G401.6 (cell line): ENCODE measurements around the gene OR52N4.
A peak's percentile ranks its signal among the peaks of the same experiment; 100 is the strongest.
"Not testable (repeated sequence)": the region's sequence is repeated elsewhere in the genome, so short reads cannot be mapped to it uniquely, and the experiment has no call there.

Experiments used
- FAIRE-seq: peaks from 2 replicates; lab custom pipeline; 2012; peaks lifted over from hg19 to GRCh38; lab: Jason Lieb, UNC

OR52N4 gene

DNA sequence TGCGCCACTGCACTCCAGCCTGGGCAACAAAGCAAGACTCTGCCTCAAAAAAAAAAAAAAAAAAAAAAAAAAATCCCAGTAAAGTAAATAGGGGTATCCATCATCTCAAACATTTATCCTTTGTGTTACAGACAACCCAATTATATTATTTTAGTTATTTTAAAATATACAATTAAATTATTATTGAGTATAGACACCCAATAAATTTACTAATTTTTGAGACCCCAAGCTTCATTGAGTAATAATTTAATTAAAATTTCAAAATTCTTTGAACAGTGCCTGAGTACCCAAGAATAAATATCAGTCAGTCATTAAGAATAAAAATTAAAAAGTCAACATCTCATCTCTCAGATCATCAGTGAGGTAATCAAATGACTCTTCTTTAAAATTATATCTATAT lies at the start of gene OR52N4:
Gene OR52N4 (plus strand): TSS at position 301 of the 400 bp plus-strand sequence. CDS start 498 bp downstream, outside the sequence.
- no peak for FAIRE-seq

DNA sequence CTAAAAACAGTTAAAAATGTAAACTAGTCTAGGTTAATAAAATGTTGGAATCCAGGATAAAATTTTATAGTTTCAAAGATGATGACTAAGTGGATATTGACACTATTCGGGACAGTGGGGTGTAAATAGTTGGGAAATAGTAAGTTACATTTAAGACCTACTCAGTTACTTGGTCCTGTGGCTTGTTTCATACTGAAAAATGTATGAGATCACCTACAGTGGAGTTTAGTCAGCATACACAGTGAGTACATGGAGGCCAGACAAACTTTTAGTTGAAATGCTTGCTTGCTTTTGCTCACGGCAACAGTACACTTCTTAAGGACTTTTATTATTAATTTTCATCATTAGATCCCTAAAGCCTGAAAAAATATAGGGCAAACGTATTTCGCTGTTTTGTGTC lies 48.4 kb upstream of the OR52N4 start:
- no peak for FAIRE-seq

GRCh38 chr11:5712507-5712906 lies 41.5 kb upstream of the OR52N4 start:
- peak; percentile 71 for FAIRE-seq

DNA sequence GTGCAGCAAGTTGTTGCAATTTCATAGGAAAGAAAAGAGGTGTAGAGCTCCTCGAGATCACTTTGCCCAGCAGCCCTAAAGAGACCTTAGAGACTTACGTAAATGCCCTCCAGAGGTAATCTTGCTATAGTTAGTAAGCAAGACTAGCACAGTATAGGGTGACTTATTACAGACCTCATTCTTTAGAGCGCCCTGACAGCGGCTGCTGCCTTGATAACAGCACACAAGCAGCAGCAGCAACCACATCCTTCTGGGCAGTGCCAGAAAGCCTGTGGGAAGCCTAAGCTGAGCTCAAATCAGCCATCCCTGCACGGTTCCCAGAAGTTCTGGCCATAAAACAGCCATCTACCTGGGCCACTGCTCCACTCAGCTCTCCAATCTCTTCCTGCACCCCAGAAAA lies 40.3 kb upstream of the OR52N4 start:
- FAIRE-seq, result no peak

DNA sequence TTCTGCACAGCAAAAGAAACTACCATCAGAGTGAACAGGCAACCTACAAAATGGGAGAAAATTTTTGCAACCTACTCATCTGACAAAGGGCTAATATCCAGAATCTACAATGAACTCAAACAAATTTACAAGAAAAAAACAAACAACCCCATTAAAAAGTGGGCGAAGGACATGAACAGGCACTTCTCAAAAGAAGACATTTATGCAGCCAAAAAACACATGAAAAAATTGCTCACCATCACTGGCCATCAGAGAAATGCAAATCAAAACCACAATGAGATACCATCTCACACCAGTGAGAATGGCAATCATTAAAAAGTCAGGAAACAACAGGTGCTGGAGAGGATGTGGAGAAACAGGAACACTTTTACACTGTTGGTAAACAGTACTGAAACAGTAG lies 37.5 kb upstream of the OR52N4 start:
- not testable (repeated sequence) for FAIRE-seq

- FAIRE-seq, result no peak
These were observed 34.1 kb upstream of the OR52N4 start for GRCh38 chr11:5719703-5720495.

DNA sequence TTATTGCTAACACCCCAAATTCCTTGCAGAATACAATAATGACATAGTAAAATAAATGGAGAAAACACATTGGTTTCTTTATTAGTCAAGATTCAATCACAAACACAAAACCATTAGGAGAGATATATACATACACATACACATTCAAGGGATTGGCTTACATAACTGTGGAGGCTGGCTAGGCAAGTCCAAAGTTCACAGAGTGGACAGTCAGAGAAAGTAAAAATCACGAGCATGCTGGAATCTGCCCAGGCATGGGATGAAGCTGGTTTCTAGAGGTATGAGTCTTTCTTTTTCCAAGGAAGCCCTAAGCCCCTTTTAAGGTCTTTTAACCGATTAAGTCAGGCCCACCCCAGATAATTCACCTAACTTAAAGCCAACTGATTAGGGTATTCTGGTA lies 31.4 kb upstream of the OR52N4 start:
- no peak for FAIRE-seq

GRCh38 chr11:5726351-5726750 lies 27.7 kb upstream of the OR52N4 start:
- no peak for FAIRE-seq

DNA sequence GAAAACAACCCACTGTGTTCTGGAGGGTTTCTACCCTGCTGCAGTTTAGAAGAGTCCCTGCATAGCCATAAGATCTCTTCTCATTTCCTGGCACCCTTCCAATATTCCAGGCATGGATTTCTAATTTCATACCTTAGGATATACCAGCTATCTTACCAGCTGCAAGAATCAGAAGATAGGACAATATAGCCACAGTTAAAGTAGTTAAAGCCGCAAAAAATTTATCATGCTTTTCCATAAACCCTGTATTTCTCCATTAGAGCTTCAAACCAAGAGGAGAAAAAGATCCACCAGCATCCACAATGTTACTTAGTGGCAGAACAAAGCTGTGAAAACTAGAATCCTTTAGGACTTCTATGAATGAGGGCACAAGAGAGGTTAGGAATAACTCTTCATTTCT lies 26.4 kb upstream of the OR52N4 start:
- FAIRE-seq, result no peak

GRCh38 chr11:5736396-5736795 lies 17.6 kb upstream of the OR52N4 start, which contains the start of gene OR56B1:
TSS of gene OR56B1 (plus strand) at chr11:5736448. CDS start at chr11:5736517, 69 bp downstream.
- FAIRE-seq, result no peak

- FAIRE-seq, result no peak
These were observed 17.0 kb upstream of the OR52N4 start for GRCh38 chr11:5737091-5737490.

- no peak for FAIRE-seq
These were observed 16.2 kb upstream of the OR52N4 start for GRCh38 chr11:5737670-5738392.

- no peak for FAIRE-seq
These were observed 15.6 kb upstream of the OR52N4 start for GRCh38 chr11:5738431-5738830.

DNA sequence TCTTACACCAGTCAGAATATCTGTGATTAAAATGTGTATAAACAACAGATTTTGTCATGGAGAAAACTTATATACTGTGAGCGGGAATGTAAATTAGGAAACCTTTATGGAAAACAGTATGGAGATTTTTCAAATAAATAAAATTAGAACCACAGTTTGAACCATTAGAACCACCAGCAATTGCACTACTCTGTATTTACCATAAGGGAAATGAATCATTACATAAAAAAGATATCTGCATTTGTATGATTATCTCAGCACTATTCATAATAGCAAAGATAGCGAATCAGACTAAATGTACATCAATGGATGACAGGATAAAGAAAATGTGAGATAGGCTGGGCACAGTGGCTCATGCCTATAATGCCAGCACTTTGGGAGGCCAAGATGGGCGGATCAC lies 7.4 kb upstream of the OR52N4 start:
- FAIRE-seq, result no peak

DNA sequence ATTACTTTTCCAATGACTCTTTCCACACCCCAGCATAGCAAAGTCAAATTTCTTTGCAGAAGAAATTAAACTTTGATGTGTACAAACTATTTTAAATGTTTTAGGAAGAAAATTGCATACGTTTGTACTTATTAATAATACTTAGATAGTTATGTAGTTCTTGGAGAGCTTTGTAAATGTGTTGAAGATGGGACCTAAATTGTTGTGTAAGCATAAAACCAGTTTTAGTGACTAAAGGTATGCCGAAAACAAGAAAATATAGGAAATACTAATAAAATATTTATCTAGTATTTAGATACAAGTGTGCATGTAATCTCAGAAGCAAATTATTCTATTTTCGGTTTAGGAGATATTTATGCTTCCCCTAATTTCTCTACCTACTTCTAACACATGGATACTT lies 4.2 kb upstream of the OR52N4 start:
- FAIRE-seq, result no peak

DNA sequence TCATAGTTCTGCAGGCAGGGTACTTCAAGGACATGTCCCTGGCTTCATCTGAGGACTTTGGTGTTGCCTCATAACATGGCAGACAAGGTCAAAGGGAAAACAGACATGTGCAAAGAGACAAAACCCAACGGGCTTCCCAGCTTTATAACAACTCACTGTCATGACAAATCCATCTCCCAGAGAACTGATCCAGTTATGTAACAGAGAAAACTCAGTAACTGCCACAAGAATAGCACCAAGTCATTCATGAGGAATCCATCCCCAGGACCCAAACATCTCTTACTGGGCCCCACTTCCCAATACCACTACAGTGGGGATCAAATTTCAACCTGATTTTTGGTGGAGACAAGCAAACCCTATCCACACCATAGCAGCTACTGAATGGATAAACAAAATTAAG lies 13.0 kb downstream of the OR52N4 start:
- FAIRE-seq, result no peak

DNA sequence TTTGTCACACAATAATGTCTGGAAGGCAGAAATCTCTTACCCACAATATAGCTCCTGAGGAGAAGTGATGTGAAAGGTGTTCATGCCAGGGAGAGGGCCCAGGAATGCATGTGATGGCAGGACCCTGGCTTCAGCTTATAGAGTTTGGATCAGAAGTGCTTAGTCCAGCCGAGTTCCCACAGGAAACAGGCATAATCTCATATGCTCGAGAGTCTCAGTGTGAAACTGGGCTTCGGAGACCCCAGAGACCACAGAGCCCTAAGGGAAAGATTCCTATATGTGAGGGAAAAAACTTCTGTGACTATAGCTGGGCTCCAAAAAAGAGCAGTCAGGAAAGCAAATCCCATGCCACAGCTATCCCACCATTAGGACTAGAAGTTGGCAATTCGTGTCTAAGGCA lies 29.2 kb downstream of the OR52N4 start, which contains the start of gene OR52N5:
Gene OR52N5 (minus strand): TSS at position 101 of the 400 bp plus-strand sequence. CDS start 4,721 bp downstream, outside the sequence.
- FAIRE-seq, result no peak

DNA sequence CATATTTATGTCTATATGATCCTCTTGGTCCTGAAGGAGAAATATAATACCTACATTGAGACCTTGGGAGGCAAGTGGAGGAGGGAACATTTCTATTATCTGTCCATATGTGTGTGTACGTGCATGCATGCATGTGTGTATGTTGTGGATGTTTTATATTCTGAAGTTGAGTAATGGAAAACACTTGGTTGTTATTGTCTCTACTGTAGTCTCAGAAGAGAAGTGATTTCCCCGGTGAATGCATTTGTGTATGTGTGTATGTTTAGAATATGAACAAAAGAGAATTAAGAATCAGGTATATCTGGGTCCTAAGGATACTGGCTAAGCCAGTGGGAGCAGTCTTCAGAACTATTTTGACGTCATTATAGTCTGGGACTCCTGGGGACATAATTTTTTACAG lies 37.1 kb downstream of the OR52N4 start, which contains the start of gene OR52N1:
Gene OR52N1 (minus strand): TSS at position 101 of the 400 bp plus-strand sequence. CDS start 2,449 bp downstream, outside the sequence.
- no peak for FAIRE-seq

DNA sequence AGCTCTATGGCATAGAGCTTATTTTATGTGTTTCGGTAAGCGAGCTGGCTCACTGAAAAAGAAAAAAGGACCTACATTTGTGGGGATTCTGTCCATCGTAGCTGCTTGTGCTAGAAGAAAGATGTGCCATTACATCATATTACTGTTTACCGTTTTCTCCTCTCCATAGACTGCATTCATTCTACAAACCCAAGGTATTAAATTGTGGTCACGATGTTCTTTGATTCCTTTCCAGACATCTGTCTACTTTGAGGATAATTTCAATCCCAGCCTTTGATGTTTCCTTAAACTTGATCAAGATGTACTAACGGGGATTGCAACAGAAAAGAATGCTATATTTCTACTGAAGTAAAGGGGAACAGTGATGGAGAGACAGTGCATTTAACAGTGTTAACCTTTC lies 42.5 kb downstream of the OR52N4 start:
- no peak for FAIRE-seq

GRCh38 chr11:5803982-5804381 lies 49.9 kb downstream of the OR52N4 start:
- no peak for FAIRE-seq
